Fibroblast of villous mesenchyme (primary cell): ENCODE measurements around the gene RAD51. TPM values are rescaled to one million over a fixed set of nuclear protein-coding genes. Genes with fewer than 3 reads are reported as not detected.

Experiments used
- DNase-seq: peaks from one replicate; pipeline ENCODE4 v3.0.0-alpha.2; 2010; ENCODE audit warnings: low read depth
- H3K4me3 ChIP-seq: 2 replicates; pipeline ENCODE4 v1.5.1; 2011; ENCODE audit warnings: low read depth, mild to moderate bottlenecking, low read length
- total RNA-seq: library from RNA; depleted of rRNA; stranded (reverse); fragments of >200 nt; gene quantifications from 2 replicates; pipeline ENCODE4 v1.2.3, GENCODE V29; 2012
- TF ChIP-seq, protein P1 (sequence below): IDR thresholded peaks from 2 replicates; pipeline ENCODE4 v1.5.1; 2012; ENCODE audit warnings: low read depth, mild to moderate bottlenecking, low read length; ENCODE audit not compliant: insufficient read depth

The RAD51 gene
- total RNA-seq, 1 donor, result 3.5 TPM

DNA sequence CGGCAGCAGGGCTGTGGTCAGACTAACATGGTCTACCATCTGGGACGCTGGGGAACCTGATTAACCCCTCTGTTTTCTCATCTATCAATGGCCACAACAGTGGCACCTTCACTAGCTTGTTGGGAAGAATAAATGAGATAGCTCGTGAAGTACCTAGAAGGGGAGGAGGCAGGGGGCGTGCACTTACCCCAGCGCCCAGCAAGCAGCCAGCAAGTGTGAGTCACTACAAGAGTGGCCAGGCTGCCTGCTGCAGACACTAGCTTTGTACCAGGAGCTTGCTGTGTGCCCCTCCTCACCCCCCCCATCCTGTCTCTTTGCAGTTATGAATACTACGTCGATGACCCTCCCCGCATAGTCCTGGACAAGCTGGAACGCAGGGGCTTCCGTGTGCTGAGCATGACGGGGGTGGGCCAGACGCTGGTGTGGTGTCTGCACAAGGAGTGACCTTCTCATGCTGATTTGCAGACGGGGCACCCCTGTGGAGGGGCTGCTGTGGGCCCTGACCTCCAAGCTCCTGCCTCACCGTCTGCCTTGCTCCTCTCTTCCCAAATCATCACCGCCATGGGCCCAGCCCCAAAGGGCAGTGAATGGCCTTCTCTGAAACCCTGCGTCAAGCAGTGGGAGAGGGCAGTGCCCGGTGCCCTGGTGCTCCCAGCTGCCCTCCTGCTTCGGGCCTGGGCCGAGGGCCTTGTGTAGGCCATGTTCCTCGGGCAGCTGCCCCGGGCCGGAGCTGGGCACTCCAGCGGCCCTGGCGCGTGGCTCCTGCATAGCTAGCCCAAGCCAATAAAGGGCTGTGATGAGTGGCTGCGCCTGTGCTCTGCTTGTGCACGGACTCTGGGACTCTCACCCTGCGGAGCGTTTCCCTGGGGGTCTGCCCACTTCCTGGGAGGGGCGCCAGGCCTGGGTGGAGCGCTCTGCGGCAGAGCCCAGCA is 72.2 kb downstream of the RAD51 start:
- TF ChIP-seq, protein P1, sequence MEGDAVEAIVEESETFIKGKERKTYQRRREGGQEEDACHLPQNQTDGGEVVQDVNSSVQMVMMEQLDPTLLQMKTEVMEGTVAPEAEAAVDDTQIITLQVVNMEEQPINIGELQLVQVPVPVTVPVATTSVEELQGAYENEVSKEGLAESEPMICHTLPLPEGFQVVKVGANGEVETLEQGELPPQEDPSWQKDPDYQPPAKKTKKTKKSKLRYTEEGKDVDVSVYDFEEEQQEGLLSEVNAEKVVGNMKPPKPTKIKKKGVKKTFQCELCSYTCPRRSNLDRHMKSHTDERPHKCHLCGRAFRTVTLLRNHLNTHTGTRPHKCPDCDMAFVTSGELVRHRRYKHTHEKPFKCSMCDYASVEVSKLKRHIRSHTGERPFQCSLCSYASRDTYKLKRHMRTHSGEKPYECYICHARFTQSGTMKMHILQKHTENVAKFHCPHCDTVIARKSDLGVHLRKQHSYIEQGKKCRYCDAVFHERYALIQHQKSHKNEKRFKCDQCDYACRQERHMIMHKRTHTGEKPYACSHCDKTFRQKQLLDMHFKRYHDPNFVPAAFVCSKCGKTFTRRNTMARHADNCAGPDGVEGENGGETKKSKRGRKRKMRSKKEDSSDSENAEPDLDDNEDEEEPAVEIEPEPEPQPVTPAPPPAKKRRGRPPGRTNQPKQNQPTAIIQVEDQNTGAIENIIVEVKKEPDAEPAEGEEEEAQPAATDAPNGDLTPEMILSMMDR, result no peak
- DNase-seq, result no peak
- H3K4me3 ChIP-seq, result no peak overlapping the region

DNA sequence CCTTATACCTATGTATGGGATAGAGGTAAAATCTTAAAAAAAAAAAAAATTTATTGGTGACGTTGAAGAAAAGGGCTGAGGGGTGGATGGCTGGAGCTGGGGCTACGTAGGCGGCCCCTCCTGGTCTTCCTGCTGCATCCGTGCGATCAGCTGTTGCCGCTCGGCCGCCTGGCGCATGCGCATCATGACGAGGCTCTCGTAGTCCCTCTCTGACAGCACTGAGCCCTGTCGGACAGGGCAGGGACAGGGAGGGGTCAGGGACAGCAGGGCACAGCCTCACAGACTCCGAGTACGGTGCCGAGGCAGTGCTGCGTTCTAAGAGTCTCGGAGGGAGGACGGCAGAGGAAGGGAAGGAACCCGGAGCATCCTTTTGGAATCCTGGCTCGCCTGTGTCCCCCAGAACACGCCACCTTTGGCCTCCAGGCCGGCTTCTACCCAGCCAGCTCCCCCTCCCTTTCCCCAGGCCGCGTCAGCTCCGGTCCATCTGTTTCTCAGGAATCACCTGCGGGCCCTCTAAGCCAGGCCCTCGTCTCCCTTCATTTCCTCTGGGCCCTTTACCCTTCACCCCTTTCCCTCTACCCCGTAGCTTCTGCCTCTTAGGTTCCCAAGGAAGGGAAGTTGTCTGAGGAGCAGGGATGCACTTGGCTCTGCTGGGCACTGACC is 73.0 kb downstream of the RAD51 start:
- no peak overlapping the region for H3K4me3 ChIP-seq
- TF ChIP-seq, protein P1, result no peak
- DNase-seq, result no peak

DNA sequence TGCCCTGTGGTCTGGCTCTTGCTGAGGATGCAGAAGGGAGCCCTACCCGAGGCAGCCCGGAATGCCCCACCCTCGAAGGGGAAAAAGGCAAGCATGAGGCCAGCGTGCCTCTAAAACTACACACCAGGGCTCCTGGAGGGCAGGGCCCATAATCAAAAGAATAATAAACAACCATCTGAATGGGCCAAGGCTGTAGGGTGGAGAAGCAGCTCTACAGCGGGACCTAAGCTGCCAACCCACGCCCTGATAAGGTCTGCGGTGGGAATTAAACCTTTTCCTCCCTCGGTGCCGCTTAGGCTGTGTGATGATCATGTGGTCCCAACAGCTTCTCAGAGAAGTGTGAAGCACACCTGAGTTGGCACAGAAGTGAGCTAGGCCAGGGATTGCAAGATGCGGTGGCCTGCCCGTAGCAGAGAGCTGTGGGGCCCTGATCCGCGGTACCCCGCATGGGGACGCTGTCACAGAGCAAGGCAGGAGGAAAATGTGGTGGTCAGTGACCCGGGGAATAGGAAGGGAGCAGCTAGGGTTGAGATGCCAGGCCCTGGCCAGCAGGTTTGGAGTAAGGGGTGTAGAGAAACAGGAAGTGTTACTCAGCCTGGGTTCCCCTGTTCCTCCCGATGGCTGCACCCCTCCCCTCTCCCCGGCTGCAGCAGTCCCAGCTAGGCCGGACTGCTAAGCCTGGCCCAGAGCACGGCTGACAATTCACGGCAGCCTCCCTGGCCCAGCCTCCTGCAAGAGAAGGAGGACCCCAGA is 73.7 kb downstream of the RAD51 start:
- DNase-seq, result no peak
- H3K4me3 ChIP-seq, result no peak overlapping the region
- TF ChIP-seq, protein P1, result no peak

DNA sequence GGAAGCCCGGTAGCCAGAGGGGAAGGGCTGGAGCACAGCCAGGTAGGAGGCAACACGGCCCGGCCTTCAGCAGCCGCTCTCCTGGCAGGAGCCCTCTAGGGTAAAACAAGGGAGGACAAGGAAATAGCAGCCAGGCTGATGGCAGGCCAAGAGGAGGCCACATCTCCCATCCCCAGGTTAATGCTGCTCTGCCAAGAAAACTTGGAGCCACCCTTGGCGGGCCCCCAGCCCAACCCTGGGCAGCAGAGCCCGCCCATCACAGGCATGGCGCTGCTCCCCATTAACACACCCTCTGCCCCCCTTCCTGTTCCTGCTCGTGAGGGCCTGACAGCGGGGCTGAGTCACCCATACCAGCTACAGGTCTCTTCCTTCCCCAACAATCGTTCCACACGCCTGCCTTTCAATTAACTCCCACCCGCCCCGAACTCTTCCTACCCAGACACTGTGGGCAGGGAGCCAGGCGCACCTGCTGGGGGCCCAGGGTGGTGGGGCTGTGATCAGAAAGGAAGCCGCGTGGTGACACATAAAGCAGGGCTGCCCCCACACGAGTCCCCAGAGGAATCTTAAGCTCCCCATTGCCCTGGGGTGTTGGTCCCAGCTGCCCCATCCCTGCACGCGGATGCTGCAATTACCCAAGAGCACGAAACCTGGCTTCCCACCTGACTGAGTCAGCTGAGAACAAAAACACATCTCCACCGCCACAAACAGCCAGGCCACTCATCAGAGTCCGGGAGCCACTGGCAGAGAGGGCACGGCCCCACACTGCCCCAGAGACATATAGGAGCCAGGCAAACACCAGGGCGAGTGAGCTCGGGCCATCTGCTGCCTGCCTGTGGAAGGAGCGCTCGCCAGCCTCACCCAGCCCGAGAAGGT is 74.5 kb downstream of the RAD51 start, which contains the start of gene C15orf62:
C15orf62 (plus strand) TSS at position 707 of the 873 bp plus-strand sequence. CDS start 516 bp downstream, outside the sequence.
- TF ChIP-seq, protein P1, result no peak
- DNase-seq, result no peak
- no peak within 1 kb of the TSS for H3K4me3 ChIP-seq

DNA sequence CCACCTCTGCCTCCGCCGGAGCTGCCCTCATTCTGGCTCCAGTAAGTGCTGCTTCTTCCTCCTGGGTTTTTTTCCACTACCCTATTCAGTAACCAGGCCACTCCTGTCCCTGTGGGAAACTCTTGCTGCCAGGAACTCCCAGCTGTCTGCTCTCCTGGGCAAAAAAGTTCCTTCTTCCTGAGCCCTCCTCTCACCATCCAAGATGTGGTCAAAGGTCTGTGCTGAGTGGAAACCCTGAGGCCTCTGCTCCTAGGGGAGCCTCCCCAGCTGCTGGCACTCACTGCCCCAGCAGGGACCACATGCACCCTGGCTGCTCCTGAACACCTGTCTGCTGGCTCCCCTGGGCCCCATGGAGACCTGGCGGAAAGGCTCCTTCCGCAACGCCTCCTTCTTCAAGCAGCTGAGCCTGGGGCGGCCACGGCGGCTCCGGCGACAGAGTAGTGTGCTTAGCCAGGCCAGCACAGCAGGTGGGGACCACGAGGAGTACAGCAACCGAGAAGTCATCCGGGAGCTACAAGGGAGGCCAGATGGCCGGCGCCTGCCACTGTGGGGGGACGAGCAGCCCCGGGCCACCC is 75.3 kb downstream of the RAD51 start:
- TF ChIP-seq, protein P1, result no peak
- no peak for DNase-seq
- H3K4me3 ChIP-seq, result no peak overlapping the region

DNA sequence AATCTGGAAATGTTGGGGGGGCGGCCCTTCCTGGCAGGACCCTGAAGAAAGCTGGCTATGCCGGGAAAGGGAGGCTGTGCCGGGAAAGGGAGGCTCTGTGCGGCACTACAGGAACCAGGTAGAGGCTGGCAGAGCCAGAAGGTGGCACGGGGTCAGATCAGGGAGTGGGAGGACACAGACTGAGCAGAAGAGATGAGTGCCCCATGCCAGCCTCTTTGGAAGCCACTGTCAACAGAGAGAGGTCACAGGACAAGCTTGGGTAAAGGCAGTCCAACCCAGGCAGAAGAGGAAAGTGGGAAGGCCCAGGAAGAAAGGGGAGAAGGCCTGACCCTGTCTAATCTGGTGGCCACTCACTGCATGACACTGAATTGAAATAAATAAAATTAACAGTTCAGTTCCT is 76.3 kb downstream of the RAD51 start:
- H3K4me3 ChIP-seq, result no peak overlapping the region
- no peak for DNase-seq
- TF ChIP-seq, protein P1, result no peak
